22Rv1 (cell line): ENCODE measurements around the gene NRXN3.

ENCODE experiments used
- CTCF ChIP-seq: fragments of 450-650 bp; IDR thresholded peaks from 2 replicates; pipeline ENCODE4 v1.5.1; 2017; ENCODE audit warnings: mild to moderate bottlenecking
- ZFX ChIP-seq: fragments of 450-650 bp; IDR thresholded peaks from 2 replicates; pipeline ENCODE4 v1.6.1; 2017; ENCODE audit warnings: antibody characterized with exemption, borderline replicate concordance

GRCh38 chr14:79096811-79097210 is 926.6 kb downstream of the NRXN3 start:
- TF ChIP-seq ZFX (no peak), CTCF (no peak)
